Measurements from ENCODE around the gene ARHGEF4. TPM values are rescaled to one million over a fixed set of nuclear protein-coding genes. Genes with fewer than 3 reads are reported as not detected.
"Not testable (repeated sequence)": the region's sequence is repeated elsewhere in the genome, so short reads cannot be mapped to it uniquely, and the experiment has no call there.

ARHGEF4 gene
- total RNA-seq, 1 experiment from 2014 or later: 12.2 TPM

GRCh38 chr2:131050896-131051295 is 214.2 kb downstream of the ARHGEF4 start:
- no peak for DNase-seq (ENCODE audit: low spot score)

GRCh38 chr2:131052741-131053263 is 216.1 kb downstream of the ARHGEF4 start:
- no peak for DNase-seq (ENCODE audit: low spot score)

- no peak for DNase-seq (ENCODE audit: low spot score)
These were observed 217.8 kb downstream of the ARHGEF4 start for GRCh38 chr2:131054488-131054887.

GRCh38 chr2:131055169-131056065 is 218.7 kb downstream of the ARHGEF4 start:
- no peak for DNase-seq (ENCODE audit: low spot score)

- no peak for DNase-seq (ENCODE audit: low spot score)
These were observed 219.7 kb downstream of the ARHGEF4 start for GRCh38 chr2:131056204-131056931.

GRCh38 chr2:131056932-131057287 is 220.2 kb downstream of the ARHGEF4 start:
- no peak for DNase-seq (ENCODE audit: low spot score)

GRCh38 chr2:131058214-131058843 is 221.6 kb downstream of the ARHGEF4 start:
- DNase-seq (ENCODE audit: low spot score): no peak

- DNase-seq (ENCODE audit: low spot score): no peak
These were observed 222.2 kb downstream of the ARHGEF4 start for GRCh38 chr2:131058920-131059319.

- DNase-seq (ENCODE audit: low spot score): no peak
These were observed 227.0 kb downstream of the ARHGEF4 start for GRCh38 chr2:131063501-131064283.

GRCh38 chr2:131064589-131065512 is 228.1 kb downstream of the ARHGEF4 start:
- DNase-seq (ENCODE audit: low spot score): no peak

- DNase-seq (ENCODE audit: low spot score): no peak
These were observed 230.9 kb downstream of the ARHGEF4 start for GRCh38 chr2:131067465-131068125.

- not testable (repeated sequence) for DNase-seq (ENCODE audit: low spot score)
These were observed 231.5 kb downstream of the ARHGEF4 start for GRCh38 chr2:131068172-131068571.

- DNase-seq (ENCODE audit: low spot score): not testable (repeated sequence)
These were observed 238.9 kb downstream of the ARHGEF4 start for GRCh38 chr2:131075578-131075977.

- no peak for DNase-seq (ENCODE audit: low spot score)
These were observed 240.0 kb downstream of the ARHGEF4 start for GRCh38 chr2:131076707-131077106.

GRCh38 chr2:131077182-131077846 is 240.6 kb downstream of the ARHGEF4 start:
- DNase-seq (ENCODE audit: low spot score): no peak

GRCh38 chr2:131077966-131078365 is 241.3 kb downstream of the ARHGEF4 start:
- no peak for DNase-seq (ENCODE audit: low spot score)

- DNase-seq (ENCODE audit: low spot score): not testable (repeated sequence)
These were observed 243.2 kb downstream of the ARHGEF4 start for GRCh38 chr2:131079931-131080330.

- no peak for DNase-seq (ENCODE audit: low spot score)
These were observed 244.5 kb downstream of the ARHGEF4 start for GRCh38 chr2:131081190-131081589.

- DNase-seq (ENCODE audit: low spot score): no peak
These were observed 248.9 kb downstream of the ARHGEF4 start for GRCh38 chr2:131085646-131086045.

Data from A172 (cell line).